ENCODE data around the gene ALPK3.

- TF ChIP-seq, protein P1, sequence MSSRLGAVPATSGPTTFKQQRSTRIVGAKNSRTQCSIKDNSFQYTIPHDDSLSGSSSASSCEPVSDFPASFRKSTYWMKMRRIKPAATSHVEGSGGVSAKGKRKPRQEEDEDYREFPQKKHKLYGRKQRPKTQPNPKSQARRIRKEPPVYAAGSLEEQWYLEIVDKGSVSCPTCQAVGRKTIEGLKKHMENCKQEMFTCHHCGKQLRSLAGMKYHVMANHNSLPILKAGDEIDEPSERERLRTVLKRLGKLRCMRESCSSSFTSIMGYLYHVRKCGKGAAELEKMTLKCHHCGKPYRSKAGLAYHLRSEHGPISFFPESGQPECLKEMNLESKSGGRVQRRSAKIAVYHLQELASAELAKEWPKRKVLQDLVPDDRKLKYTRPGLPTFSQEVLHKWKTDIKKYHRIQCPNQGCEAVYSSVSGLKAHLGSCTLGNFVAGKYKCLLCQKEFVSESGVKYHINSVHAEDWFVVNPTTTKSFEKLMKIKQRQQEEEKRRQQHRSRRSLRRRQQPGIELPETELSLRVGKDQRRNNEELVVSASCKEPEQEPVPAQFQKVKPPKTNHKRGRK (CRISPR knock-in tag; IDR thresholded peaks at IDR 0.05; ENCODE audit: borderline replicate concordance): no peak
- TF ChIP-seq CTCF (IDR thresholded peaks at IDR 0.05): no peak
- TF ChIP-seq NR1H2 (CRISPR knock-in tag; IDR thresholded peaks at IDR 0.05): no peak
- no peak for TF ChIP-seq CREM (CRISPR knock-in tag; IDR thresholded peaks at IDR 0.05)
- no peak for TF ChIP-seq CBFB (CRISPR knock-in tag; IDR thresholded peaks at IDR 0.05; ENCODE audit: low read depth)
- TF ChIP-seq, protein P2, sequence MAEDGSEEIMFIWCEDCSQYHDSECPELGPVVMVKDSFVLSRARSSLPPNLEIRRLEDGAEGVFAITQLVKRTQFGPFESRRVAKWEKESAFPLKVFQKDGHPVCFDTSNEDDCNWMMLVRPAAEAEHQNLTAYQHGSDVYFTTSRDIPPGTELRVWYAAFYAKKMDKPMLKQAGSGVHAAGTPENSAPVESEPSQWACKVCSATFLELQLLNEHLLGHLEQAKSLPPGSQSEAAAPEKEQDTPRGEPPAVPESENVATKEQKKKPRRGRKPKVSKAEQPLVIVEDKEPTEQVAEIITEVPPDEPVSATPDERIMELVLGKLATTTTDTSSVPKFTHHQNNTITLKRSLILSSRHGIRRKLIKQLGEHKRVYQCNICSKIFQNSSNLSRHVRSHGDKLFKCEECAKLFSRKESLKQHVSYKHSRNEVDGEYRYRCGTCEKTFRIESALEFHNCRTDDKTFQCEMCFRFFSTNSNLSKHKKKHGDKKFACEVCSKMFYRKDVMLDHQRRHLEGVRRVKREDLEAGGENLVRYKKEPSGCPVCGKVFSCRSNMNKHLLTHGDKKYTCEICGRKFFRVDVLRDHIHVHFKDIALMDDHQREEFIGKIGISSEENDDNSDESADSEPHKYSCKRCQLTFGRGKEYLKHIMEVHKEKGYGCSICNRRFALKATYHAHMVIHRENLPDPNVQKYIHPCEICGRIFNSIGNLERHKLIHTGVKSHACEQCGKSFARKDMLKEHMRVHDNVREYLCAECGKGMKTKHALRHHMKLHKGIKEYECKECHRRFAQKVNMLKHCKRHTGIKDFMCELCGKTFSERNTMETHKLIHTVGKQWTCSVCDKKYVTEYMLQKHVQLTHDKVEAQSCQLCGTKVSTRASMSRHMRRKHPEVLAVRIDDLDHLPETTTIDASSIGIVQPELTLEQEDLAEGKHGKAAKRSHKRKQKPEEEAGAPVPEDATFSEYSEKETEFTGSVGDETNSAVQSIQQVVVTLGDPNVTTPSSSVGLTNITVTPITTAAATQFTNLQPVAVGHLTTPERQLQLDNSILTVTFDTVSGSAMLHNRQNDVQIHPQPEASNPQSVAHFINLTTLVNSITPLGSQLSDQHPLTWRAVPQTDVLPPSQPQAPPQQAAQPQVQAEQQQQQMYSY (CRISPR knock-in tag; IDR thresholded peaks at IDR 0.05): no peak
- TF ChIP-seq ZNF232 (CRISPR knock-in tag; IDR thresholded peaks at IDR 0.05): no peak
- TF ChIP-seq, protein P3, sequence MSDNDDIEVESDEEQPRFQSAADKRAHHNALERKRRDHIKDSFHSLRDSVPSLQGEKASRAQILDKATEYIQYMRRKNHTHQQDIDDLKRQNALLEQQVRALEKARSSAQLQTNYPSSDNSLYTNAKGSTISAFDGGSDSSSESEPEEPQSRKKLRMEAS (CRISPR knock-in tag; IDR thresholded peaks at IDR 0.05): no peak
- TF ChIP-seq, protein P4, sequence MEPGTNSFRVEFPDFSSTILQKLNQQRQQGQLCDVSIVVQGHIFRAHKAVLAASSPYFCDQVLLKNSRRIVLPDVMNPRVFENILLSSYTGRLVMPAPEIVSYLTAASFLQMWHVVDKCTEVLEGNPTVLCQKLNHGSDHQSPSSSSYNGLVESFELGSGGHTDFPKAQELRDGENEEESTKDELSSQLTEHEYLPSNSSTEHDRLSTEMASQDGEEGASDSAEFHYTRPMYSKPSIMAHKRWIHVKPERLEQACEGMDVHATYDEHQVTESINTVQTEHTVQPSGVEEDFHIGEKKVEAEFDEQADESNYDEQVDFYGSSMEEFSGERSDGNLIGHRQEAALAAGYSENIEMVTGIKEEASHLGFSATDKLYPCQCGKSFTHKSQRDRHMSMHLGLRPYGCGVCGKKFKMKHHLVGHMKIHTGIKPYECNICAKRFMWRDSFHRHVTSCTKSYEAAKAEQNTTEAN (CRISPR knock-in tag; IDR thresholded peaks at IDR 0.05): no peak
- no peak for TF ChIP-seq MXD4 (CRISPR knock-in tag; IDR thresholded peaks at IDR 0.05; ENCODE audit: borderline replicate concordance)
Observed at GRCh38 chr15:84874981-84875699, 58.0 kb downstream of the ALPK3 start.
